Fibroblast of lung (primary cell): ENCODE measurements around the gene ZNF219. TPM values are rescaled to one million over a fixed set of nuclear protein-coding genes. Genes with fewer than 3 reads are reported as not detected.

ENCODE experiments used
- DNase-seq, 2 donors: peaks; one replicate each; pipeline versions ENCODE4 v3.0.0 to v3.0.0-alpha.2; 2010; ENCODE audit warnings: low read depth in 2 of 2
- H2AFZ ChIP-seq: 2 replicates; pipeline ENCODE4 v1.5.1; 2012; ENCODE audit warnings: low read length, control low read depth, inconsistent platforms
- H3K27ac ChIP-seq: 2 replicates; pipeline ENCODE4 v1.5.1; 2011; ENCODE audit warnings: low read length, control low read depth; ENCODE audit not compliant: insufficient read depth
- H3K27me3 ChIP-seq: 2 replicates; pipeline ENCODE4 v1.5.1; 2011; ENCODE audit warnings: mild to moderate bottlenecking, low read length; ENCODE audit not compliant: control insufficient read depth, insufficient read depth
- H3K36me3 ChIP-seq: 2 replicates; pipeline ENCODE4 v1.5.1; 2011; ENCODE audit warnings: low read length; ENCODE audit not compliant: control insufficient read depth, insufficient read depth
- H3K4me1 ChIP-seq: 2 replicates; pipeline ENCODE4 v1.5.1; 2011; ENCODE audit warnings: low read length; ENCODE audit not compliant: control insufficient read depth, insufficient read depth; ENCODE audit errors: extremely low read depth
- H3K4me2 ChIP-seq: 2 replicates; pipeline ENCODE4 v1.5.1; 2011; ENCODE audit warnings: low read length, control low read depth; ENCODE audit not compliant: insufficient read depth; ENCODE audit errors: extremely low read depth
- H3K4me3 ChIP-seq, 4 experiments: fragments of 200-600 bp in 1 of 4; sonication (generic) in 1 of 4; replicated peaks in 1 of 4; 2 replicates each; pipeline ENCODE4 v1.5.1; 2011 to 2016; ENCODE audit warnings: low read length in 4 of 4, low read depth in 3 of 4, mild to moderate bottlenecking in 3 of 4, control low read depth in 2 of 4, inconsistent platforms in 1 of 4, mixed read lengths in 1 of 4; ENCODE audit not compliant: insufficient read depth in 1 of 4; ENCODE audit errors: control extremely low read depth in 1 of 4
- H3K79me2 ChIP-seq: 2 replicates; pipeline ENCODE4 v1.5.1; 2012; ENCODE audit warnings: mild to moderate bottlenecking, low read length, inconsistent platforms; ENCODE audit not compliant: control insufficient read depth, insufficient read depth
- H3K9ac ChIP-seq: 2 replicates; pipeline ENCODE4 v1.5.1; 2011; ENCODE audit warnings: mild to moderate bottlenecking, low read length, control low read depth; ENCODE audit not compliant: insufficient read depth
- H3K9me3 ChIP-seq: 2 replicates; pipeline ENCODE4 v1.5.1; 2012; ENCODE audit warnings: low read depth, low read length; ENCODE audit not compliant: control insufficient read depth, insufficient read depth
- H4K20me1 ChIP-seq: 2 replicates; pipeline ENCODE4 v1.5.1; 2011; ENCODE audit warnings: low read length; ENCODE audit not compliant: control insufficient read depth, insufficient read depth; ENCODE audit errors: extremely low read depth
- EZH2 ChIP-seq: IDR thresholded peaks from 2 replicates; pipeline ENCODE4 v1.5.1; 2012; ENCODE audit warnings: low read length, control low read depth, mild to moderate bottlenecking; ENCODE audit errors: missing control alignments
- polyA plus RNA-seq, 2 donors: library from polyadenylated mRNA; depleted of rRNA in 1 of 2; stranded (reverse) in 1 of 2; unstranded in 1 of 2; fragments of >200 nt; gene quantifications; 2 replicates each; pipeline ENCODE4 v1.2.1, GENCODE V29; 2011 to 2012; ENCODE audit warnings: missing spikeins in 1 of 2
- total RNA-seq: library from RNA; depleted of rRNA; stranded (reverse); fragments of >200 nt; gene quantifications from 2 replicates; pipeline ENCODE4 v1.2.1, GENCODE V29; 2014
- TF ChIP-seq, protein P1 (sequence below), 2 donors: IDR thresholded peaks in 1 of 2; conservative IDR thresholded peaks in 1 of 2; 1 replicate in 1 of 2; 2 replicates in 1 of 2; pipeline ENCODE4 v1.5.1; 2011 to 2012; ENCODE audit warnings: low read length in 2 of 2, control low read depth in 1 of 2, inconsistent platforms in 1 of 2, low read depth in 1 of 2, mild to moderate bottlenecking in 1 of 2

Gene ZNF219
- total and polyA plus RNA-seq, 2 donors (not counting 1 experiment from before 2014, with no cell fraction given): 2.2 to 4.6 TPM

DNA sequence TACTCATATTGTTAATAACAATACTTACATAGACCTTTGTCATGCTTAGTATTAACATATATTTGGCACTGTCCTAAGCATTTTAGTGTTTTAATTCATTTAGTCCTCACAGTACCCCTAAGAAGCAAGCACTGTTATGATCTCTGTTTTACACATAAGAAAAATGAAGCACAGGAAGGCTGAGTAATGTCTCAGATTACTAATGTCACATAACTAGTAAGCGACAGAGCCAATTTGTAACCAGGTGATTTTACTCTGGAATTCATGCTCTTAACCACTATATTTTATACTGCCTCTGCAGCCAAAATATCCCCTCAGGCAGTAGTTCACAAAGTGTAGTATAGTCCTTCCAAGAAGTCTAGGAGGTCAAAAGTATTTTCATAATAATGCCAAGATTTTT lies 22.7 kb upstream of the ZNF219 start:
- no peak overlapping the region for H3K4me3 ChIP-seq
- H3K9me3 ChIP-seq: no peaks in the 10 kb centered on the region
- H3K36me3 ChIP-seq: no peaks in the 10 kb centered on the region
- TF ChIP-seq EZH2: no peak
- TF ChIP-seq, protein P1, sequence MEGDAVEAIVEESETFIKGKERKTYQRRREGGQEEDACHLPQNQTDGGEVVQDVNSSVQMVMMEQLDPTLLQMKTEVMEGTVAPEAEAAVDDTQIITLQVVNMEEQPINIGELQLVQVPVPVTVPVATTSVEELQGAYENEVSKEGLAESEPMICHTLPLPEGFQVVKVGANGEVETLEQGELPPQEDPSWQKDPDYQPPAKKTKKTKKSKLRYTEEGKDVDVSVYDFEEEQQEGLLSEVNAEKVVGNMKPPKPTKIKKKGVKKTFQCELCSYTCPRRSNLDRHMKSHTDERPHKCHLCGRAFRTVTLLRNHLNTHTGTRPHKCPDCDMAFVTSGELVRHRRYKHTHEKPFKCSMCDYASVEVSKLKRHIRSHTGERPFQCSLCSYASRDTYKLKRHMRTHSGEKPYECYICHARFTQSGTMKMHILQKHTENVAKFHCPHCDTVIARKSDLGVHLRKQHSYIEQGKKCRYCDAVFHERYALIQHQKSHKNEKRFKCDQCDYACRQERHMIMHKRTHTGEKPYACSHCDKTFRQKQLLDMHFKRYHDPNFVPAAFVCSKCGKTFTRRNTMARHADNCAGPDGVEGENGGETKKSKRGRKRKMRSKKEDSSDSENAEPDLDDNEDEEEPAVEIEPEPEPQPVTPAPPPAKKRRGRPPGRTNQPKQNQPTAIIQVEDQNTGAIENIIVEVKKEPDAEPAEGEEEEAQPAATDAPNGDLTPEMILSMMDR (conservative IDR thresholded peaks at IDR 0.05 in 1 of 2, IDR thresholded peaks at IDR 0.05 in 1 of 2; ENCODE audit: low read depth in 1 of 2, low read length in 2 of 2): no peak
- no peak for DNase-seq
- H3K27me3 ChIP-seq: peaks cover 2% of the 10 kb centered on the region
- no peak overlapping the region for H3K27ac ChIP-seq
- H3K4me1 ChIP-seq: no peaks in the 10 kb centered on the region
- no peak overlapping the region for H3K9ac ChIP-seq
- no peak overlapping the region for H2AFZ ChIP-seq
- H4K20me1 ChIP-seq: peaks cover 2% of the 10 kb centered on the region
- H3K4me2 ChIP-seq: no peak overlapping the region
- H3K79me2 ChIP-seq: no peaks in the 10 kb centered on the region

DNA sequence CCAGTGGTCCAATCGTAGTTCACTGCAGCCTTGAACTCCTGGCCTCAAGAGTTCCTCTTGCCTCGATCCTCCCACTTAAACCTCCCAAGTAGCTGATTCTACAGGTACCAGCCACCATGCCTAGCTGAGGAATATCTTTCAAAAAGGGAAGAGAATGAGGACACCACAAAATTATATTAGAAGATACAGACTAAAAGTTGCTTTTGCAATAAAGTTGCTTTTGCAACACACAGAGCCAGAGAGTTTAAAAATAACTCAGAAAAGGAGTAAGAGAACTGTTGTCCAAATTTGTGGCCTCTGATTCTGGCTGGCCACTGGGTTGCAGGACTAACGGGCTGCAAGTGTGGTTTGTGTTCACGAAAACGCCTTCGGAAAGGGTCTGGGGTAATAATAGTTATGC lies 22.2 kb upstream of the ZNF219 start:
- Histone ChIP-seq H3K9me3 (no peaks in the 10 kb centered on the region), H3K4me1 (no peaks in the 10 kb centered on the region), H3K36me3 (no peaks in the 10 kb centered on the region), H3K27ac (no peak overlapping the region), H3K27me3 (peaks cover 2% of the 10 kb centered on the region), H3K4me2 (no peak overlapping the region), H3K9ac (no peak overlapping the region), H3K79me2 (no peaks in the 10 kb centered on the region), H3K4me3 (no peak overlapping the region), H4K20me1 (no peaks in the 10 kb centered on the region), H2AFZ (no peak overlapping the region)
- TF ChIP-seq EZH2: no peak
- TF ChIP-seq, protein P1 (conservative IDR thresholded peaks at IDR 0.05 in 1 of 2, IDR thresholded peaks at IDR 0.05 in 1 of 2; ENCODE audit: low read depth in 1 of 2, low read length in 2 of 2): no peak
- DNase-seq: no peak

DNA sequence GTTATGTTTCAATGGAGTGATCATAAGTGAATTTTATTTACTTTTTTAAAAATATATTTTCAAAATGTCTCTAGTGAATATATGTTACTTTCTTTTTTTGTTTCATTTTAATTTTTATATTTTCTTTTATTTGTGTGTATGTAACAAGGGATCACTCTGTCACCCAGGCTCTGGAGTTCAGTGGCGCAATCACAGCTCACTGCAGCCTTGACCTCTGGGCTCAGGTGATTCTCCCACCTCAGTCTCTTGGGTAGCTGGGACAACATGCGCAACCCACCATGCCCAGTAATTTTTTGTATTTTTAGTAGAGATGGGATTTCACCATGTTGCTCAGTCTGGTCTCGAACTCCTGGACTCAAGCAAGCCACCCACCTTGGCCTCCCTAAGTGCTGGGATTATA lies 20.5 kb upstream of the ZNF219 start:
- no peaks in the 10 kb centered on the region for H3K36me3 ChIP-seq
- H2AFZ ChIP-seq: no peak overlapping the region
- no peak overlapping the region for H3K4me2 ChIP-seq
- no peaks in the 10 kb centered on the region for H3K79me2 ChIP-seq
- peaks cover 2% of the 10 kb centered on the region for H3K27me3 ChIP-seq
- H3K4me3 ChIP-seq: no peak overlapping the region
- H3K27ac ChIP-seq: no peak overlapping the region
- no peaks in the 10 kb centered on the region for H3K4me1 ChIP-seq
- no peak for DNase-seq
- no peaks in the 10 kb centered on the region for H3K9me3 ChIP-seq
- TF ChIP-seq, protein P1 (conservative IDR thresholded peaks at IDR 0.05 in 1 of 2, IDR thresholded peaks at IDR 0.05 in 1 of 2; ENCODE audit: low read depth in 1 of 2, low read length in 2 of 2): no peak
- TF ChIP-seq EZH2: no peak
- H3K9ac ChIP-seq: no peak overlapping the region
- no peaks in the 10 kb centered on the region for H4K20me1 ChIP-seq
